ENCODE results near the gene TRIM63. TPM values are rescaled to one million over a fixed set of nuclear protein-coding genes. Genes with fewer than 3 reads are reported as not detected.

TRIM63 gene
- total and polyA plus RNA-seq, 9 of the 15 experiments (the other 6 are each of a cell fraction or from before 2014, with no cell fraction given), result 0.08 to 0.57 (median 0.36) TPM

DNA sequence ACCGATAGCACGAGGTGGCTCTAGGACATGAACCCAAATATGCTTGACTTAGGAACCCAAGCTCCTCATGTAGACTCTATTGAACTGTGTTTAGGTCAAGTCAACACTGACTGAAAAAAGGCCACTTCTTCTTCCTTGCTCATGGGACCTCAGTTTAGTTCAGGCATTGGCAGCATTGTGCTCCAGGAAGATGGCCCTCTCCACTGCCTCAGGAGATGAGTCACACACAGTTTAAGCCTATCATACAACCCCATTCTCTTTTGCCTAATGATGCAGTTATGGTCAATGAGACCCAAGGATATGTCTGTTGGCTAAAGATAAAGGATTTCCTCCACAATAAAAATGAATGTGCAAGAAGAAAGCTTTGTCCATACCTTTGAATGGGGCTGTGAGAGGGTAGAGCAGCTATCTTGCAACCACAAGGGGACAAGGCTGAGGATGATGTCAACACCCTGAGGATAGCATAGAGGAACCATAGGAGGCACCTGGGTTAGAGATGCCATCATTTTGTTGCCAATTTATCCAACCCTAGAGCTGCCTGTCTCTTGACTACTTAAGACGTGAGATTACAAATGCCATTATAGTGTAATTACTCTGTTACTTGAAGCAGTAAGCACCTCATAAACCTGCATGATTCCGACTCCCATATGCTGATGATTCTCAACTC lies 3.0 kb upstream of the TRIM63 start (continued):
- TF ChIP-seq POLR3A (IDR thresholded peaks at IDR 0.05; ENCODE audit: borderline replicate concordance, extremely low read depth, insufficient read depth, insufficient read length), result peak; percentile 1
- TF ChIP-seq, protein P1, sequence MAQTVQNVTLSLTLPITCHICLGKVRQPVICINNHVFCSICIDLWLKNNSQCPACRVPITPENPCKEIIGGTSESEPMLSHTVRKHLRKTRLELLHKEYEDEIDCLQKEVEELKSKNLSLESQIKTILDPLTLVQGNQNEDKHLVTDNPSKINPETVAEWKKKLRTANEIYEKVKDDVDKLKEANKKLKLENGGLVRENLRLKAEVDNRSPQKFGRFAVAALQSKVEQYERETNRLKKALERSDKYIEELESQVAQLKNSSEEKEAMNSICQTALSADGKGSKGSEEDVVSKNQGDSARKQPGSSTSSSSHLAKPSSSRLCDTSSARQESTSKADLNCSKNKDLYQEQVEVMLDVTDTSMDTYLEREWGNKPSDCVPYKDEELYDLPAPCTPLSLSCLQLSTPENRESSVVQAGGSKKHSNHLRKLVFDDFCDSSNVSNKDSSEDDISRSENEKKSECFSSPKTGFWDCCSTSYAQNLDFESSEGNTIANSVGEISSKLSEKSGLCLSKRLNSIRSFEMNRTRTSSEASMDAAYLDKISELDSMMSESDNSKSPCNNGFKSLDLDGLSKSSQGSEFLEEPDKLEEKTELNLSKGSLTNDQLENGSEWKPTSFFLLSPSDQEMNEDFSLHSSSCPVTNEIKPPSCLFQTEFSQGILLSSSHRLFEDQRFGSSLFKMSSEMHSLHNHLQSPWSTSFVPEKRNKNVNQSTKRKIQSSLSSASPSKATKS (CRISPR knock-in tag; IDR thresholded peaks at IDR 0.05), result no peak
- peak; percentile 30; the same call in 1 of the 2 replicates for TF ChIP-seq MITF (IDR thresholded peaks at IDR 0.05)
- TF ChIP-seq CBFA2T2 (conservative IDR thresholded peaks at IDR 0.05), result peak; percentile 99
- no peak for TF ChIP-seq ELK1 (CRISPR knock-in tag; IDR thresholded peaks at IDR 0.05)
- peak; percentile 62; the same call in 1 of the 2 replicates for TF ChIP-seq PYGO2 (tag; IDR thresholded peaks at IDR 0.05)
- TF ChIP-seq COPS2 (conservative IDR thresholded peaks at IDR 0.05), result no peak
- TF ChIP-seq ERF (CRISPR knock-in tag; IDR thresholded peaks at IDR 0.05), result no peak; the same call in 1 of the 2 replicates
- no peak for TF ChIP-seq NFYB (IDR thresholded peaks at IDR 0.05; ENCODE audit: extremely low read depth, insufficient read length)
- TF ChIP-seq NRF1 (conservative IDR thresholded peaks at IDR 0.05 in 1 of 2, IDR thresholded peaks at IDR 0.05 in 1 of 2), result peak; percentile 69 to 72
- no peak for TF ChIP-seq POU5F1 (IDR thresholded peaks at IDR 0.05; ENCODE audit: borderline replicate concordance, low read depth, low read length, partially characterized antibody)
- TF ChIP-seq NKRF (IDR thresholded peaks at IDR 0.05; ENCODE audit: borderline replicate concordance), result no peak
- peak; percentile 73; the same call in 1 of the 2 replicates for TF ChIP-seq CEBPG (CRISPR knock-in tag; IDR thresholded peaks at IDR 0.05)
- peak; percentile 35 to 95; a peak in 2 of 4 replicates for TF ChIP-seq CEBPG (tag; conservative IDR thresholded peaks at IDR 0.05 in 1 of 2, IDR thresholded peaks at IDR 0.05 in 1 of 2)
- TF ChIP-seq MAFG (tag; conservative IDR thresholded peaks at IDR 0.05), result peak; percentile 16
- TF ChIP-seq NR2C1 (IDR thresholded peaks at IDR 0.05), result peak; percentile 33; the same call in 1 of the 2 replicates
- TF ChIP-seq NR2C1 (tag; IDR thresholded peaks at IDR 0.05), result peak; percentile 59; the same call in 1 of the 2 replicates
- peak; percentile 96 to 98 for TF ChIP-seq ARNT (IDR thresholded peaks at IDR 0.05)
- TF ChIP-seq, protein P2, sequence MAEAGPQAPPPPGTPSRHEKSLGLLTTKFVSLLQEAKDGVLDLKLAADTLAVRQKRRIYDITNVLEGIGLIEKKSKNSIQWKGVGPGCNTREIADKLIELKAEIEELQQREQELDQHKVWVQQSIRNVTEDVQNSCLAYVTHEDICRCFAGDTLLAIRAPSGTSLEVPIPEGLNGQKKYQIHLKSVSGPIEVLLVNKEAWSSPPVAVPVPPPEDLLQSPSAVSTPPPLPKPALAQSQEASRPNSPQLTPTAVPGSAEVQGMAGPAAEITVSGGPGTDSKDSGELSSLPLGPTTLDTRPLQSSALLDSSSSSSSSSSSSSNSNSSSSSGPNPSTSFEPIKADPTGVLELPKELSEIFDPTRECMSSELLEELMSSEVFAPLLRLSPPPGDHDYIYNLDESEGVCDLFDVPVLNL (CRISPR knock-in tag; IDR thresholded peaks at IDR 0.05; ENCODE audit: low read depth), result no peak
